PC-9 (cell line): ENCODE measurements around the gene BEX3. TPM values are rescaled to one million over a fixed set of nuclear protein-coding genes. Genes with fewer than 3 reads are reported as not detected.
"Not testable (repeated sequence)": the region's sequence is repeated elsewhere in the genome, so short reads cannot be mapped to it uniquely, and the experiment has no call there.

ENCODE experiments used
- BruUV-seq: library from RNA; stranded (reverse); fragments of 400-500 nt; replicated peaks from 2 replicates; lab custom pipeline; 2021; lab: Mats Ljungman, UMichigan
- CTCF ChIA-PET: fragments of 300-600 bp; sonication (Branson Sonifier 250); formaldehyde crosslinking; loops from one replicate; lab custom pipeline; 2022; ENCODE audit warnings: antibody characterized with exemption; lab: Charles Lee
- POLR2A ChIA-PET: fragments of 300-600 bp; sonication (Branson Sonifier 250); formaldehyde crosslinking; loops from one replicate; lab custom pipeline; 2022; ENCODE audit warnings: antibody characterized with exemption; ENCODE audit not compliant: unreplicated experiment; lab: Charles Lee
- DNase-seq, 2 experiments: peaks; one replicate each; pipeline versions ENCODE4 v3.0.0 to v3.0.0-alpha.2; 2015 to 2022; ENCODE audit warnings: mixed read lengths in 1 of 2
- H2AFZ ChIP-seq: fragments of 200-600 bp; sonication (generic); 2 replicates; pipeline ENCODE4 v1.8.1; 2017; ENCODE audit warnings: antibody characterized with exemption
- H3F3A ChIP-seq: fragments of 200-600 bp; sonication (generic); 2 replicates; pipeline ENCODE4 v1.8.1; 2017; ENCODE audit warnings: antibody characterized with exemption, mild to moderate bottlenecking, low read depth; ENCODE audit not compliant: insufficient read depth
- H3K27ac ChIP-seq: fragments of 200-600 bp; sonication (generic); 2 replicates; pipeline ENCODE4 v1.6.1; 2016; ENCODE audit warnings: mixed run types
- H3K27me3 ChIP-seq: fragments of 200-600 bp; sonication (generic); 2 replicates; pipeline ENCODE4 v1.6.1; 2016; ENCODE audit warnings: low read depth, mixed run types; ENCODE audit not compliant: insufficient read depth
- H3K36me3 ChIP-seq: fragments of 200-600 bp; sonication (generic); 2 replicates; pipeline ENCODE4 v1.6.1; 2016; ENCODE audit warnings: low read depth, mixed run types
- H3K4me1 ChIP-seq: fragments of 200-600 bp; sonication (generic); replicated peaks from 2 replicates; pipeline ENCODE4 v1.6.1; 2016; ENCODE audit warnings: mixed run types; ENCODE audit not compliant: insufficient read depth
- H3K4me2 ChIP-seq: fragments of 200-600 bp; sonication (generic); 2 replicates; pipeline ENCODE4 v1.6.1; 2017; ENCODE audit warnings: mixed run types
- H3K4me3 ChIP-seq: fragments of 200-600 bp; sonication (generic); 2 replicates; pipeline ENCODE4 v1.6.1; 2016; ENCODE audit warnings: mixed run types
- H3K79me2 ChIP-seq: fragments of 200-600 bp; sonication (generic); 2 replicates; pipeline ENCODE4 v1.6.1; 2017; ENCODE audit warnings: low read depth, mixed run types
- H3K9me2 ChIP-seq: fragments of 200-600 bp; sonication (generic); 2 replicates; pipeline ENCODE4 v1.8.1; 2017; ENCODE audit warnings: mild to moderate bottlenecking; ENCODE audit not compliant: insufficient read depth
- H3K9me3 ChIP-seq: fragments of 200-600 bp; sonication (generic); 2 replicates; pipeline ENCODE4 v1.8.1; 2016; ENCODE audit warnings: low read depth; ENCODE audit not compliant: insufficient read depth
- H4K20me1 ChIP-seq: fragments of 200-600 bp; sonication (generic); 2 replicates; pipeline ENCODE4 v1.8.1; 2017; ENCODE audit not compliant: insufficient read depth
- CTCF ChIP-seq: fragments of 200-600 bp; sonication (generic); conservative IDR thresholded peaks from 2 replicates; pipeline ENCODE4 v1.6.1; 2017; ENCODE audit warnings: mixed run types, antibody characterized with exemption, mild to moderate bottlenecking, moderate library complexity
- EZH2 ChIP-seq: fragments of 200-600 bp; sonication (generic); IDR thresholded peaks from 2 replicates; pipeline ENCODE4 v1.8.0; 2017; ENCODE audit warnings: antibody characterized with exemption, low read depth
- intact Hi-C: fragments of 100-400 bp; cut with micrococcal nuclease; formaldehyde crosslinking; loops from one replicate; pipeline ENCODE4 v1.10.0; 2022; ENCODE audit not compliant: unreplicated experiment
- total RNA-seq: library from RNA; stranded (reverse); gene quantifications from 2 replicates; pipeline ENCODE4 v1.2.3, GENCODE V29; 2021

Gene BEX3
- total RNA-seq, 1 experiment from 2014 or later, result 120 TPM

GRCh38 chrX:103382877-103383276 is 6.5 kb downstream of the BEX3 start:
- H2AFZ ChIP-seq, result no peak overlapping the region
- H3K27ac ChIP-seq, result no peak overlapping the region
- no peaks in the 10 kb centered on the region for H3F3A ChIP-seq
- no peaks in the 10 kb centered on the region for H3K79me2 ChIP-seq
- H3K4me1 ChIP-seq, result no peaks in the 10 kb centered on the region
- no peak for DNase-seq
- POLR2A ChIA-PET, result no interaction called here
- no peaks in the 10 kb centered on the region for H4K20me1 ChIP-seq
- BruUV-seq, result no TSS peak
- no peak overlapping the region for H3K4me2 ChIP-seq
- H3K27me3 ChIP-seq, result no peaks in the 10 kb centered on the region
- H3K4me3 ChIP-seq, result no peak overlapping the region
- H3K9me3 ChIP-seq, result no peaks in the 10 kb centered on the region
- CTCF ChIA-PET, result no interaction called here
- no peaks in the 10 kb centered on the region for H3K36me3 ChIP-seq
- TF ChIP-seq CTCF, result no peak
- no peak for TF ChIP-seq EZH2
- H3K9me2 ChIP-seq, result no peaks in the 10 kb centered on the region
- intact Hi-C loops, result no loop called here

GRCh38 chrX:103384672-103385071 is 8.3 kb downstream of the BEX3 start:
- no peak overlapping the region for H3K4me2 ChIP-seq
- no peaks in the 10 kb centered on the region for H3K27me3 ChIP-seq
- H3K36me3 ChIP-seq, result no peaks in the 10 kb centered on the region
- H3F3A ChIP-seq, result no peaks in the 10 kb centered on the region
- no peaks in the 10 kb centered on the region for H3K79me2 ChIP-seq
- DNase-seq, result no peak
- no peaks in the 10 kb centered on the region for H3K4me1 ChIP-seq
- H3K27ac ChIP-seq, result no peak overlapping the region
- H3K9me3 ChIP-seq, result no peaks in the 10 kb centered on the region
- POLR2A ChIA-PET, result no interaction called here
- no peak overlapping the region for H3K4me3 ChIP-seq
- H4K20me1 ChIP-seq, result no peaks in the 10 kb centered on the region
- no peaks in the 10 kb centered on the region for H3K9me2 ChIP-seq
- CTCF ChIA-PET, result no interaction called here
- intact Hi-C loops, result no loop called here
- no peak for TF ChIP-seq CTCF
- TF ChIP-seq EZH2, result no peak
- BruUV-seq, result no TSS peak
- H2AFZ ChIP-seq, result no peak overlapping the region

DNA sequence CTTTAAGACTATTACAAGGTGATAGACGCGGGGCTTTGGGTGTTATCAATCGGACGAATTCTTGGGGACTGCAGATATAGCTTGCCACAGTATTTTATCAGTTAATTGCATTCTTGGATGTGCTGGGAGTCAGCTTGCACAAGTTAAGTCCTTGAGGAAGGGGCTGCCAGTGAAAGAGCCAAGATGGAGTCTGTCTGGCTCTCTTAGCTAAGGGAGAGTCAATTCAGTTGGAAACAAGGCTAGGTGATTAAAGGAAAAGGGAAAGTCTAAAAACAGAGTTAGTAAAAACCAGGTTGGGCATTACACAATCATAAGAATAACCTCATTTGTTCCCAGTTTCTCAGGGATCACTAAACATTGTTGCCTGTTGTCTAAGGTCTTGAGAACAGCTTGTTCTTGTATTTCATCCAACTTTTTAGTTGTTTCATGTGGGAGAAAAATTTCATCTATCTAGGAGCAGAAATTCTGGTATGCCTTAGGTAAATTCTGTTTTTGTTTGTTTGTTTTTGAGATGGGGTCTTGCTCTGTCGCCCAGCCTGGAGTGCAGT is 9.0 kb downstream of the BEX3 start:
- DNase-seq, H3K4me3 ChIP-seq, H3F3A ChIP-seq, H3K36me3 ChIP-seq, BruUV-seq, H4K20me1 ChIP-seq, H3K9me2 ChIP-seq, H3K4me1 ChIP-seq, H3K27ac ChIP-seq, CTCF ChIA-PET, H3K79me2 ChIP-seq, H3K9me3 ChIP-seq, POLR2A ChIA-PET, H3K27me3 ChIP-seq, intact Hi-C loops, H2AFZ ChIP-seq, H3K4me2 ChIP-seq: not testable (repeated sequence)

GRCh38 chrX:103386332-103386731 is 10.0 kb downstream of the BEX3 start:
- H3F3A ChIP-seq, result no peaks in the 10 kb centered on the region
- H3K27ac ChIP-seq, result no peak overlapping the region
- H3K4me3 ChIP-seq, result no peak overlapping the region
- H3K4me2 ChIP-seq, result no peak overlapping the region
- no peak for DNase-seq
- no peaks in the 10 kb centered on the region for H3K79me2 ChIP-seq
- H3K27me3 ChIP-seq, result no peaks in the 10 kb centered on the region
- BruUV-seq, result no TSS peak
- TF ChIP-seq CTCF (no peak), EZH2 (no peak)
- intact Hi-C loops, result no loop called here
- H3K9me2 ChIP-seq, result no peaks in the 10 kb centered on the region
- no peak overlapping the region for H2AFZ ChIP-seq
- H3K9me3 ChIP-seq, result no peaks in the 10 kb centered on the region
- H3K4me1 ChIP-seq, result no peaks in the 10 kb centered on the region
- ChIA-PET CTCF (no interaction called here), POLR2A (no interaction called here)
- no peaks in the 10 kb centered on the region for H4K20me1 ChIP-seq
- H3K36me3 ChIP-seq, result no peaks in the 10 kb centered on the region
